ENCODE results near the gene POU5F1.
"Not testable (repeated sequence)": the region's sequence is repeated elsewhere in the genome, so short reads cannot be mapped to it uniquely, and the experiment has no call there.

POU5F1 gene

GRCh38 chr6:31170600-31170881 is at the start of gene POU5F1:
TSS of gene POU5F1 (minus strand) at chr6:31170682. CDS start at chr6:31170620, 62 bp downstream.
- DNase-seq (ENCODE audit: low read depth) = no peak

- DNase-seq (ENCODE audit: low read depth) = no peak
Measured at GRCh38 chr6:31216208-31216898, 45.9 kb upstream of the POU5F1 start.

GRCh38 chr6:31215216-31215615 is 44.7 kb upstream of the POU5F1 start:
- not testable (repeated sequence) for DNase-seq (ENCODE audit: low read depth)

GRCh38 chr6:31214516-31214915 is 44.0 kb upstream of the POU5F1 start:
- no peak for DNase-seq (ENCODE audit: low read depth)

GRCh38 chr6:31210741-31211532 is 40.5 kb upstream of the POU5F1 start:
- DNase-seq (ENCODE audit: low read depth) = no peak

GRCh38 chr6:31210123-31210522 is 39.6 kb upstream of the POU5F1 start:
- no peak for DNase-seq (ENCODE audit: low read depth)

GRCh38 chr6:31209137-31209536 is 38.7 kb upstream of the POU5F1 start:
- DNase-seq (ENCODE audit: low read depth) = no peak

GRCh38 chr6:31208506-31208905 is 38.0 kb upstream of the POU5F1 start:
- DNase-seq (ENCODE audit: low read depth) = no peak

GRCh38 chr6:31205638-31206037 is 35.2 kb upstream of the POU5F1 start:
- no peak for DNase-seq (ENCODE audit: low read depth)

- no peak for DNase-seq (ENCODE audit: low read depth)
Measured at GRCh38 chr6:31204751-31205145, 34.3 kb upstream of the POU5F1 start.

GRCh38 chr6:31203345-31203979 is 33.0 kb upstream of the POU5F1 start:
- peak; percentile 56 for DNase-seq (ENCODE audit: low read depth)

GRCh38 chr6:31202259-31203166 is 32.0 kb upstream of the POU5F1 start:
- DNase-seq (ENCODE audit: low read depth) = no peak

GRCh38 chr6:31199105-31199452 is 28.6 kb upstream of the POU5F1 start:
- DNase-seq (ENCODE audit: low read depth) = not testable (repeated sequence)

GRCh38 chr6:31197559-31198305 is 27.2 kb upstream of the POU5F1 start:
- DNase-seq (ENCODE audit: low read depth) = peak; percentile 87

GRCh38 chr6:31196251-31197022 is 26.0 kb upstream of the POU5F1 start:
- not testable (repeated sequence) for DNase-seq (ENCODE audit: low read depth)

- not testable (repeated sequence) for DNase-seq (ENCODE audit: low read depth)
Measured at GRCh38 chr6:31195308-31195979, 25.0 kb upstream of the POU5F1 start.

- DNase-seq (ENCODE audit: low read depth) = no peak
Measured at GRCh38 chr6:31194061-31194834, 23.8 kb upstream of the POU5F1 start.

GRCh38 chr6:31193206-31193605 is 22.7 kb upstream of the POU5F1 start:
- DNase-seq (ENCODE audit: low read depth) = no peak

- DNase-seq (ENCODE audit: low read depth) = not testable (repeated sequence)
Measured at GRCh38 chr6:31192431-31193105, 22.1 kb upstream of the POU5F1 start.

All from activated T-helper 9 cell treated with anti-CD3 and anti-CD28 coated beads, Interleukin-2, amount 50 U/mL, for 16 hours (primary cell).